ENCODE measurements around the gene ACVR1. TPM values are rescaled to one million over a fixed set of nuclear protein-coding genes. Genes with fewer than 3 reads are reported as not detected.

ACVR1 gene
- total and polyA plus RNA-seq, 2 experiments from 2014 or later, result 8.9 to 21.5 TPM

- Mint-ChIP-seq H3K4me3 (no peak overlapping the region), H3K36me3 (ENCODE audit: low read depth) (no peaks in the 10 kb centered on the region)
- no peak for ATAC-seq
Observed at GRCh38 chr2:157809212-157809611, 66.9 kb downstream of the ACVR1 start.

More at GRCh38 chr2:157809212-157809611, 66.9 kb downstream of the ACVR1 start:
- no peaks in the 10 kb centered on the region for H3K79me2 ChIP-seq (replicated peaks; ENCODE audit: insufficient read depth)
- Mint-ChIP-seq H3K9me3 (no peaks in the 10 kb centered on the region), H3K27ac (no peak overlapping the region), H3K4me1 (peaks cover 17% of the 10 kb centered on the region), H3K27me3 (ENCODE audit: insufficient read depth, low read depth, poor library complexity) (no peaks in the 10 kb centered on the region)
- H3K9me2 ChIP-seq (ENCODE audit: insufficient read depth), result 0 out of 2 replicates have a peak, but pooled peaks cover 3% of the 10 kb centered on the region
- no peaks in the 10 kb centered on the region for H3K36me3 ChIP-seq (ENCODE audit: insufficient read depth)
- no peak overlapping the region for H3K27ac ChIP-seq (ENCODE audit: low read depth)
- no peaks in the 10 kb centered on the region; the same call in 1 of the 2 replicates for H4K20me1 ChIP-seq (replicated peaks; ENCODE audit: insufficient read depth)
- H3K4me3 ChIP-seq, result no peak overlapping the region
- no peaks in the 10 kb centered on the region for H3F3A ChIP-seq (replicated peaks; ENCODE audit: low read depth)
- TF ChIP-seq STAT1 (IDR thresholded peaks at IDR 0.05; ENCODE audit: unreplicated experiment) (no peak), ZNF462 (CRISPR knock-in tag; IDR thresholded peaks at IDR 0.05) (no peak), POLR2AphosphoS5 (IDR thresholded peaks at IDR 0.05; ENCODE audit: low read depth) (no peak), CREB1 (CRISPR knock-in tag; IDR thresholded peaks at IDR 0.05; ENCODE audit: low read depth) (no peak), ZNF331 (CRISPR knock-in tag; IDR thresholded peaks at IDR 0.05; ENCODE audit: low read depth) (no peak), REST (IDR thresholded peaks at IDR 0.05; ENCODE audit: unreplicated experiment) (no peak), ZNF114 (CRISPR knock-in tag; IDR thresholded peaks at IDR 0.05) (no peak), NANOG (IDR thresholded peaks at IDR 0.05; ENCODE audit: borderline replicate concordance) (no peak), EZH2phosphoT487 (IDR thresholded peaks at IDR 0.05; ENCODE audit: unreplicated experiment) (no peak), EZH2 (IDR thresholded peaks at IDR 0.05; ENCODE audit: low read depth, unreplicated experiment) (no peak), JUNB (IDR thresholded peaks at IDR 0.05; ENCODE audit: unreplicated experiment) (no peak)
- TF ChIP-seq, protein P1, sequence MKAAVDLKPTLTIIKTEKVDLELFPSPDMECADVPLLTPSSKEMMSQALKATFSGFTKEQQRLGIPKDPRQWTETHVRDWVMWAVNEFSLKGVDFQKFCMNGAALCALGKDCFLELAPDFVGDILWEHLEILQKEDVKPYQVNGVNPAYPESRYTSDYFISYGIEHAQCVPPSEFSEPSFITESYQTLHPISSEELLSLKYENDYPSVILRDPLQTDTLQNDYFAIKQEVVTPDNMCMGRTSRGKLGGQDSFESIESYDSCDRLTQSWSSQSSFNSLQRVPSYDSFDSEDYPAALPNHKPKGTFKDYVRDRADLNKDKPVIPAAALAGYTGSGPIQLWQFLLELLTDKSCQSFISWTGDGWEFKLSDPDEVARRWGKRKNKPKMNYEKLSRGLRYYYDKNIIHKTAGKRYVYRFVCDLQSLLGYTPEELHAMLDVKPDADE (IDR thresholded peaks at IDR 0.05), result no peak
- TF ChIP-seq, protein P2, sequence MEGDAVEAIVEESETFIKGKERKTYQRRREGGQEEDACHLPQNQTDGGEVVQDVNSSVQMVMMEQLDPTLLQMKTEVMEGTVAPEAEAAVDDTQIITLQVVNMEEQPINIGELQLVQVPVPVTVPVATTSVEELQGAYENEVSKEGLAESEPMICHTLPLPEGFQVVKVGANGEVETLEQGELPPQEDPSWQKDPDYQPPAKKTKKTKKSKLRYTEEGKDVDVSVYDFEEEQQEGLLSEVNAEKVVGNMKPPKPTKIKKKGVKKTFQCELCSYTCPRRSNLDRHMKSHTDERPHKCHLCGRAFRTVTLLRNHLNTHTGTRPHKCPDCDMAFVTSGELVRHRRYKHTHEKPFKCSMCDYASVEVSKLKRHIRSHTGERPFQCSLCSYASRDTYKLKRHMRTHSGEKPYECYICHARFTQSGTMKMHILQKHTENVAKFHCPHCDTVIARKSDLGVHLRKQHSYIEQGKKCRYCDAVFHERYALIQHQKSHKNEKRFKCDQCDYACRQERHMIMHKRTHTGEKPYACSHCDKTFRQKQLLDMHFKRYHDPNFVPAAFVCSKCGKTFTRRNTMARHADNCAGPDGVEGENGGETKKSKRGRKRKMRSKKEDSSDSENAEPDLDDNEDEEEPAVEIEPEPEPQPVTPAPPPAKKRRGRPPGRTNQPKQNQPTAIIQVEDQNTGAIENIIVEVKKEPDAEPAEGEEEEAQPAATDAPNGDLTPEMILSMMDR (conservative IDR thresholded peaks at IDR 0.05; ENCODE audit: low read depth in 2 of 2), result no peak
- H3K27me3 ChIP-seq (ENCODE audit: insufficient read depth), result no peaks in the 10 kb centered on the region
- peaks cover 3% of the 10 kb centered on the region; the same call in 1 of the 2 replicates for H3K4me1 ChIP-seq (ENCODE audit: insufficient read depth)
- H2AFZ ChIP-seq, result no peak overlapping the region
- H3K4me2 ChIP-seq, result no peak overlapping the region
- DNase-seq (ENCODE audit: low spot score), result no peak

Data from GM23338 (cell line).